Activated CD4-positive, CD25-positive, alpha-beta regulatory T cell treated with anti-CD3 and anti-CD28 coated beads, Interleukin-2, amount 50 U/mL, for 16 hours (primary cell): Measurements from ENCODE around the gene FYCO1.

ENCODE experiments used
- DNase-seq: peaks from one replicate; pipeline ENCODE4 v3.0.0-alpha.2; 2020; ENCODE audit warnings: low read depth, low spot score

The FYCO1 gene

DNA sequence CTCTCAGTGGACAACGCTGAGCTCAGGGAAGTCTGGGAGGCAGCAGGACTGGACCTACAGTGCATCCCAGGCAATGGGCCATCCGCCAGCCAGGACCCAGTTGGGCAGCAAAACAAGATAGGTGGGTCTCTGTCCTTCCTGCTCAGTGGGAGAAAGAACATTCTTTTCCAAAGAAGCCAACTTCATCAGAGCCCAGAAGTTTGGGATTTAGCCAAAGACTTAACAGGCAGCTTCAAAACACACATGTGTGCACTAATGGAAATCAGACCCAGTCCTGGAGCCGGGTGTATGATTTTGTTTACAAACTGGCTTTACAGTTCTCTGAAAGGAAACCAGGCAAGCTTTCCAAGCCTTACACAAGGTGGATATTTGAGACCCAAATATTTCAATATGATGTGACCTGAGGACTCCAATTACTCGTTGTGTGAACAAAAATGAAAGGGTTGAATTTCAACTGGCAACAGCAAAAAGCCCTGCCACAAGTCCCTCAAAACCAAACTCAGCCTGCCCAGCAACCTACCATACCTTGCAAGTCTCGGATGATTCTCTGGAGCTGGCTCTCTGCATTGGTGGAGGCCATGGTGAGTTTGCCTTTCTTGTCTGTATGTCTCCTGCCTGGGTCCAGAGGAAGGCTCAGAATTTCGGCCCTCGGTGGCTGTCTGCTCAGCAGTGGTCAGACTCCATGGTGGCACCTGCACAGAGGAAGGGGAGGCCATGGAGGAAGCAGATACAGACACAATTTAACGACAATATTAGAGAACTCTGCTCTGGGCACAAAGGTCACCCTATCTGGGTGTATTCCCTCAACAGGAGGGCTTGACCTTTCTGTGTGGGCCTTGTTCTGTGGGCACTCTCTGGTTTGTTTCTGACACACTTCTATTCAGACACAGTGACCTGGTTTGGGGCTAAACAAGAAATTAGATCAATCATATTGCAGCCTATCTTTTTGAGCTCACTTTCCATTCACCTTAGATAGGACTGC, 11.0 kb downstream of the FYCO1 start:
- no peak for DNase-seq

GRCh38 chr3:45983770-45984169, 11.9 kb downstream of the FYCO1 start:
- DNase-seq: no peak

DNA sequence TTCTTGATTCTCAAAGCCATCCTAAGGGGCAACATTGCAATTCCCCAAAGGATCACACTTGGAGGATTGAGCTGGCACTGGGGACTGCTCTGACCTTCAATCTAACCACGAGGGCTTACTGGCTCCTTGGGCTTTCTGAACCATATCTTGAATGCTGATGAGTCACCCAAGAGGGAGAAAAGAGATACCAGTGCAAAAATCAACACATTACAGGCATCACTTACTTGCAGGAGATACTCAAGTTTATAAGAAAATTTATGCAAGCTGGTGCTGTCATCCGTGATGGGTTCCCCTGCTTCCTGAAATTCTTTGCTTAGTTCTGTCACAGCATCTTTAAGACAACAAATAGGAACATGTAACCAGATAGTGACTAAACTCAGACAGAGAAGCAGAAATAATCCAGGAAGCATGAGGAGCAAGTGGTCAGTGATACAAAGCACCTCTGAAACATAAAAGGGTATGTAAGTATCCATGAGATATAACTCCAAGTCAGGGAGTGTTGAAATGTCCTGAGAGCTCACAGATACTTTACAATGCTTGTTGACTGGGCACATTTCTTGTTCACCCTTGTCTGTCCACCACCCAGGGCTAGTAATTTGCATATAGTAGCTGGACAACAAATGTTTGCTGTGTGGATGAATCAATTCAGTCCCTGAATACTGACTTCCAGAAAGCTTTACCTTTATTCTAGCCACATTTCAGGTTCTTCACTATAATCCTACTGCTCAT, 14.1 kb downstream of the FYCO1 start:
- no peak for DNase-seq

DNA sequence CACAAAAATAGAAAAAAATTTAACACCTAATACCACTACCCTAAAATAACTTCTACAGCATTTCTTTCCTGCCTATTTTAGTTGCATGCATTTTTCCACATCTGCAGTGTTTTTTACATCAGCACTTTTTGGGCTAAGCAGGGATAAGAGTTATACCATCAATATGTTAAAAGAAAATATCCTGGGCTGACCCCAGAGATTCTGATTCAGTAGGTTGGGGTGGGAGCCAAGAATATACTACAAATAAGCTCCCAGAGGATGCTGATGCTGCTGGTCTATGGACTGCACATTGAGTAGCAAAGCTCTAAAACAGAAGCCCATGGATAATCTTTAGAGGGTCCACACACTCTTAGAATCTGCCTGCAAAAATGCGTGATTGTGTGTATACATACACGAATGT, 14.8 kb downstream of the FYCO1 start:
- no peak for DNase-seq

DNA sequence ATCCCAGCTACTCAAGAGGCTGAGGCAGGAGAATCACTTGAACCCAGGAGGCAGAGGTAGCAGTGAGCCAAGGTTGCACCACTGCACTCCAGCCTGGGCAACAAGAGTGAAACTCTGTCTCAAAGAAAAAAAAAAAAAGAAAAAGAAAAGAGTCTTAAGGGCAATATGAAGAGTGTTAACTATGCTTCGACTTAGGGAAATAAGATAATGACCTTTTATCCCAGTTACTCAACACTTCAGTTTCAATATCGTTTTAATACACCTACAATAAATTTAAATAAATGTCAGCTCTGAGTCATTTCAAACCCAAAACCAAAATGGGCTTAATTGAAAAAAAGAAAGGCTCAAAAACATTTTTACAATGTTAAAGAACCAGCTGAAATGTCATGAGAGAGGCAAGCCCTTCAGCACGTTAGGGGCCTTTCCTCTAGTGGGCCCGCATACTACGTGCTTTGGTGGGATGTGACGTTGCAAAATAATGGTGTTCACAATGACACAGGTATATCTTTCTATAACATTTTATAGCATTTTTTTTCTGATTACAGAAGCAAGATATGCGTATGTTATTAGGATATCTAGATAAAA, 15.3 kb downstream of the FYCO1 start:
- DNase-seq: no peak

DNA sequence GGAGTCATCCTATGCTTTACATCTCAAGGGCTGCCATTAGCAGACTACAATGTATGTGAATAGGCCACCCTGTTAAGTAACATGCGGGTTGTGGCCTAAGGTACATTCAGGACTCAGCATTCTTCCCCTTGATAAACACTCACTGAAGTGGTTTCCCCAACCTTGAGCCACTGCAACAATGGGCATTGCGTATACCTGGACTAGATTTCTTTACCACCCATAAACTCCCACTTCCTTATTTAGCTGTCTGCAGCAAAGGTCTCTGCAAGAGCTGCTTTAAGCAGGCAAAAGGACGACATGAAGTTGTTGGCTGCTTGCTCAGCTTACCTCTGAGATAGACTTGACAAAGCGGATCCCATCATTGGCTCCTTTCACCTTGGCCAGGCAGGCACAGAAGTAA, 16.2 kb downstream of the FYCO1 start:
- DNase-seq: no peak

DNA sequence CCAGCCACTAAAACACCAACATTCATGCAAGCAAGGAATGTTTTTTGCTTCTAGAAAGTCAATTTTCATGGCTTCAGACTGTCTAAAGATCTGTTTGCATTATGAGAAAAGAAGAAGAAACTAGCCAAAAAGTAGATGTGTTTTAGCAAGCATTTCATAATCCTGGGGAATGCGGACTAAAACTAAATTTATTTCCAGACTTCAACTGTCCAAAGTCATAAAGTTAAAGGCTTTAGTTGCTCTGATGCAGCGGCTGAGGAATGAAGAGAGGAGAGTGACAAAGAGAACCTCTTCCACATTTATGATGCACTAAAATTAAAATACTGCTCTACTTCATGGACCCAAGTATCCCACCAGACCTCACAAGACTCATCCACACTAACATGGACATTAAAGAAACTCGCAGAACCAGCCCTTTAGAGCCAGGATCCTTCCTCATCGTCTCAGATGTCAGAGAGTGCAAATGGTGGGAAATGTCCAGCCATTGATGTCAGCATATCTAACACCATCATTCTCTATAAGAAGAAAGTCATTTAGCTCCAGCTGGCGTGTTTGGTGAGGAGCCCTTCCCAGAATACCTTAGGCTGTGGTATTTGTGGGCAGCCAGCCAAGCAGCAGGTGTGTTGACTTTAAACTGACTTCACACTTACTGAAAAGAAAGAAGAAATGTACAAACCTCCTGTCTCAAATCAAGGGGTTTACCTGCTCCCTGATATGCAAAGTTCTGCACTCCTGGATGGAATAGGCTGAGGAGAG, 17.4 kb downstream of the FYCO1 start:
- peak; percentile 19 for DNase-seq

- DNase-seq: no peak
Measured at GRCh38 chr3:45976191-45977091, 19.2 kb downstream of the FYCO1 start.

- DNase-seq: no peak
Measured at GRCh38 chr3:45975686-45976085, 19.9 kb downstream of the FYCO1 start.

DNA sequence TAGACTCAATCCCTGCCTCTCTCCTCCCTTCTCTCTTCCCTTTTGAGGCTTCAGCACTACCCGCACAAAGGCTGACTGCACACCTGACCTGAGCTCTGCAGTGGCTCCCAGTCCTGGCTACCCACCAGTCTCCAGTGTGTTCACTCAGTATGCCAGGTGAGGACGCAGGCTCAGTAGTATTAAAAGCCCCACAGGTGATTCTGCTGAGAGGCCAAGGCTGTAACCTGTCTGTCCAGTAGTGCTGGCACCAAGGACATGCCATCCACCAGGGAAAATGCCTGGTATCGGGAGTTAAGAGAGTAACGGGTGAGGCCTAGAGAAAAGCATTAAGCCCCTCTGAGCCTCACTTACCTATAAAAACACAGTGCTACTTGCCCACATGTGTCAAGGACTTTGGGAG, 20.9 kb downstream of the FYCO1 start:
- DNase-seq: no peak

- no peak for DNase-seq
Measured at GRCh38 chr3:45972534-45973402, 22.9 kb downstream of the FYCO1 start.

- DNase-seq: no peak
Measured at GRCh38 chr3:45969953-45970352, 25.7 kb downstream of the FYCO1 start.

DNA sequence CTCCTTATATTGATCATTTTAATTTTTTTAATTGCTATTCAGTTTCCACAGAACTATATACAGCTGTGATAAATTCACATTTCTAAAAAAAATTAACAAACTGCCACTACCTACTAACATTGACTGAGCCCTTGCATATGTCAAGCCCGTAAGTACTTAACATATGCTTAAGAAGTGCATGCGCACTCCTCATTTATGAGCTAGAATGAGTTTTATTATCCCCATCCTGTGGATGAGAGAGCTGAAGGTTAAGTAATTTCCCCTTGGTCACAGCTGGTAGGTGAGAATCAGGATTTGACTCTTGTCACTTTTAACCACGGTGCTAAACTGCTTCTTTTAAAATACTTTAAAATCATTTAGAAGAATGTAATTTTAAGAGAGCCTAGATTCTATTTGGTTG, 26.5 kb downstream of the FYCO1 start:
- DNase-seq: no peak

GRCh38 chr3:45968706-45969105, 26.9 kb downstream of the FYCO1 start:
- no peak for DNase-seq

- no peak for DNase-seq
Measured at GRCh38 chr3:45968149-45968548, 27.5 kb downstream of the FYCO1 start.

- DNase-seq: no peak
Measured at GRCh38 chr3:45967724-45968123, 27.9 kb downstream of the FYCO1 start.

DNA sequence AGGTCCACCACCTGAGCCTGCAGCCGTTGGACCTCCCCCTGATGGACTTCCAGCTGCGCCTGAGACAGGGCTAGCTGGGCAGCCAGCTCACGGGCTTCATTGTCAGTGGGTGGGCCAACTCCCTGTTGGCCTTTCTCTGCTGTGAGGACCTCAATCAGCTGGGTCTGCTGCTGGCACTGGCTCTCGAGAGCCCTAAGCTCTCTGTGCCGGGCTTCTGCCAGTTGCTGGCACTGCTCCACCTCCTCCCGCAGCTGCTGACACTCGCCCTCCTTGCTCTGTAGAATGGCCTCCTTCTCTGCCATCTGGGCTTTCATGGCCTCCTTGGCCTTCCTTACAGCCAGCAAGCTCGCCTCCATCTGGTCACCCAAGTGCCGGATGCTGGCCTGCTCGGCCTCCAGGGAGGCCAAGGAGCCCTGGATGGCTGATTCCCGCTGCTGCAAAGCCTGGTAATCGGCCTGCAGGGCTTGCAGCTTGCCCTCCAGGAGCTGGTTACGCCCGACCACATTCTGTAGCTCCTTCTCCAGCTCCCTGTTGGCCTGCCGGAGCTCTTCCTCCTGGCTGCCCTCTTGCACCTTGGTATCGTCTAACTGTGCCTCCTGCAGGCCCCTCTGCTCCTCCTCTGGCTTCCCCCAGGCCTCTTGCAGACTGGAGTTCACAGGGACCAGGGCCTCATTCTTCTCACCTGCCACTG, 28.5 kb downstream of the FYCO1 start:
- DNase-seq: no peak

DNA sequence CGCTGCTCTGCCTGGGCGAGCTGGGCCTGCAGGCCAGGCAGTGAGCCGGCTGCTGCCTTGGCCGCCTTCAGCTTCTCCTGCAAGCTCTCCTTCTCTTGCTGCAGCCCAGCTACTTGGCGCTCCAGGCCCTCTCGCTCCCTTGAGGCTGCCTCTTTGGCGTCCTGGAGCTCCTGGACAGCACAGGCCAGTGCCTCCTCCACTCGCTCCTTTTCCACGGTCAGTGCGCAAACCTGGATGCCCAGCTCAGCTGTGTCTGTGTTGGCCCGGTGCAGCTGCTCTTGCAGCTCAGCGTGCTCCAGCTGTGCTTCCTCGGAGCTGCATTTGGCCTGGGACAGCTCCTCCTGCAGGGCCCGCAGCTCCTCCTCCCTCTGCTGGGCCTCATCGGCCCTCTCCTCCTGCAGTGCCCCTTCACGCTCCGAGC, 29.2 kb downstream of the FYCO1 start:
- no peak for DNase-seq

DNA sequence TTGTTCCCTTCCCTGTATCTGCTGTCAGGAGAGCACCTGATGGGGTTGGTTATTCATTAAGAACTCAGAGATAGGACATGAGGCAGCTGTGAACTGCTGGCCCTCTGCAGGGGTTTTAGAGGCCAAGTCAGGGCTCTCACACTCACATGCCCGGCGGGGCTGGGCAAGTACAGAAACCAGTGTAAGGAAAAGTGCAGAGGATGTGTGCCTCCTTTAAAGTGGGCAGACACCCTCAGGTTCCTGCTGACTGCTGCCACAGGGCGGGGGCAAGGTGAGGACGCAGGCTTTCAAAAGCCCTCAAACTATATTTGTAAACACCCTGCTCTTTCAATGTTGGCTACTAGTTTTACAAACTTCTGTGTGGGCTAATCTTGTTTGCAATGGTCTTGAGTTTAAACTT, 30.0 kb downstream of the FYCO1 start:
- DNase-seq: no peak
